Suprapubic skin (tissue), 4 donors: ENCODE measurements around the gene USF1.

Experiments used
- CTCF ChIP-seq, 2 donors: fragments of 200-600 bp in 1 of 2; fragments of 450-650 bp in 1 of 2; sonication (generic) in 1 of 2; IDR thresholded peaks; one replicate each; pipeline ENCODE4 v1.5.1; 2016 to 2019; ENCODE audit warnings: antibody characterized with exemption in 2 of 2, mild to moderate bottlenecking in 1 of 2, moderate library complexity in 1 of 2
- POLR2A ChIP-seq, 2 donors: fragments of 450-650 bp; IDR thresholded peaks; one replicate each; pipeline ENCODE4 v1.6.1; 2017; ENCODE audit warnings: antibody characterized with exemption in 2 of 2, mild to moderate bottlenecking in 2 of 2, moderate library complexity in 2 of 2
- POLR2AphosphoS5 ChIP-seq, 3 donors: sonication (generic); formaldehyde crosslinking; IDR thresholded peaks; one replicate each; pipeline ENCODE4 v1.6.1; 2017; ENCODE audit warnings: antibody characterized with exemption in 3 of 3

GRCh38 chr1:161054232-161054631 lies 8.5 kb upstream of the USF1 start:
- TF ChIP-seq CTCF (IDR thresholded peaks at IDR 0.05) (no peak), POLR2AphosphoS5 (IDR thresholded peaks at IDR 0.05) (no peak), POLR2A (IDR thresholded peaks at IDR 0.05) (no peak)
